Suppressor macrophage (primary cell): ENCODE results near the gene SOX13.
A peak's percentile ranks its signal among the peaks of the same experiment; 100 is the strongest.
"Not testable (repeated sequence)": the region's sequence is repeated elsewhere in the genome, so short reads cannot be mapped to it uniquely, and the experiment has no call there.

Source experiments
- DNase-seq, 4 experiments: peaks; one replicate each; pipeline ENCODE4 v3.0.0-alpha.2; 2020 to 2022

Gene SOX13

GRCh38 chr1:204087893-204088528 lies 15.1 kb downstream of the SOX13 start:
- no peak for DNase-seq

DNA sequence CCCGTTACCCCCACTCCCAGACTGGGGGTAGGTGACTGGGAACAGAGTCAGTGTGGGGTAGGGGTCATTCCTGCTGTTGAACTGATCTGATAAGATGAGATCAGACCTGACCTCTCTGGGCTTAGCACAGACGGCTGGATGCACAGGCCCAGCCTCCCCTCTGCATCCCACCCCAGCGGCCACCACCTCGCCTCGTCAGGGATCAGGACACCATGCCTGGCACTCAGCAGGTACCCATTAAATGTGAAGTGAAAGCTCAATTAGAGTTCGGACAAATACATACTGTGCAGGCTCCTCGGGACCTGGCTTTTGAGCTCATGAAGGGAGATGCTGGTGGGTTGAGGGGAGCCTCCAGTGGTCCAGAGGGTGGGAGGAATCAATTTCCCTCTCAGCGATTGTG lies 15.7 kb downstream of the SOX13 start:
- no peak for DNase-seq

DNA sequence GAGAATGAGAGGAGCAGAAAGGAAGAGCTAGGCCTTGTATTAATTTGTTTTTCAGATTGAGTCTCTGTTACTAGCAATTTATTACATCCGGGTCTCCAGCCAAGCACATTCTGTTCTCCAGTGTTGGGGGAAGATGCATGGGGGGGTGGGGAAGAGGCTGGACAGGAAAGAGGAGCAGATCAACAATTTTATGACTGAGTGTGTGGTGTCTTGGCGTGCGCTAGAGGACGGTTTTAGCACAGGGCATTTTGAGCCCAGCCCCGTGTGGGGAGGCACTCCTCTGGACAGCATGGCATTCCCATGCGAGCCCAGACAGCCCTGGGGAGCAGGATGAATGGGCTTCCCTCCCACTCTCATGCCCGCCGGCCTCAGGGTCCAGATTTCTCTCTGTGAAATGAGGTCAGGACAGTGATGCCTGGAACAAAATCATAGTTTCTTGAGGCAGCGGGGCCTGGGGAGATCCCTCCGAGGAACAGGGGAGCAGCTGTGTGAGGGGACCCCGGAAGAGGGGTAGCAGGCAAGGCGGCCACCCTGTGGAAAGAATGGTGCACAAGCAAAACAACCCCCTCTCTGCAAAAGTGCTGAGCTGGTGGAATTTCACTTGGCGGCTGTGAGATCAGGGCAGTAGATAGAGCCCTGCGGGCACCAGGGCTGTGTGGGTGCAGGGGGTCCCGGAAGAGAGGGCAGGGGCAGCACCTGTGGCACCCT lies 16.3 kb downstream of the SOX13 start:
- no peak for DNase-seq

- not testable (repeated sequence) for DNase-seq
Measured at GRCh38 chr1:204090132-204090531, 17.2 kb downstream of the SOX13 start.

DNA sequence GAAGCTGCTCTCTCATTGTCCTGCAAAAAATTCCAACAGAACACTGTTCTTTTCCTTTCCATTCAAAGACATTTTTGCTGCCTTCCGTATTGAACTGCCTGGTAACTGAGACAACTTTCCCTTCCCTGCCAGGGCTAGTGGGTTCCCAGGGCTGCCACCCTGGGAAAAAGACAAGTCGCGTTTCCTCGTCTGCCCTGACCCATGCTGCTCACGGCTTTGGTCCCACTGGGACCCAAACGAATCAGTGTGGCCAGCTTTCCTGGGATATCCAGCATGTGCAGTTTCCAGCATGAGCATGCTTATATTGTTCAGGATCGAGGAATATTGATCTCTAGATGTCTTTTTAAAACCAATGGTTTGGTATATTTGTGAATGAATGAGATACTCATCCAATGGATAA lies 18.2 kb downstream of the SOX13 start:
- DNase-seq, result no peak

GRCh38 chr1:204091787-204092312 lies 18.9 kb downstream of the SOX13 start:
- no peak for DNase-seq

DNA sequence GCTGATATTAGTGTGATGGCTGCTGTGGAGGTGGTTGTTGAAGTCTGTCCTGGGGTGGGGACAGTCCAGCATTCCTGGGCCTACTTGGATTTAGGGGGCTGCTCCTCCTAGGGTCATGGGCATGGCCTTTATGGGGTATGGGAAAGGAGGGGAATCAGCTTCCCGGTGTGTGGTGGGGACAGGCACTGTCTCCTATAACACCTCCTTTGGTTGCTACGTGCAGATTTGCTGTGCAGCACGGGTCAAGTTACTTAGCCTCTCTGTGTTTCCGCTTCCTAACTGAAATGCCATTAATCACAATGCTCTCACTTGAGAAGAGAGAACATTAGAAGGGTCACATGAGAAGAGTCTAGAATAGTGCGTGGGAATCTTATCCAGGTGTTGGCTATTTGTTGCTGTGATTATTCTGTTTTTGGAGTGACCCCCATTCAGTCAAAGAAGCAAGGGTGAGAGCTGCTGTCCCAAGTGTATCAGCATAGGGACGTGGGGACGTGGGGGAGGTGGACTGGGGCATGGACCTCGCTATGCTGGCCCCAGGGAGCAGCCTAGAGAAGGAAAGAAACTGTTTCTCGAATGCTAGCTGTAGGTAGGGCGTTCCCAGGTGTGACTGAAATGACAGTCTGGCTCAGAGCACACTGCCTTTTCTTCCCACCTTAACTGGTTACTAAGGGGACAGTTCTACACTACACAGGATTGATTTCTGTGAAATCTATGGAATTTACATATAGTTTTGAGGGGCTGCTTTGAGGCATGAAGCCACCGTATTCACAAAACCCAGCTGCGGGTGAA lies 19.9 kb downstream of the SOX13 start:
- no peak for DNase-seq

DNA sequence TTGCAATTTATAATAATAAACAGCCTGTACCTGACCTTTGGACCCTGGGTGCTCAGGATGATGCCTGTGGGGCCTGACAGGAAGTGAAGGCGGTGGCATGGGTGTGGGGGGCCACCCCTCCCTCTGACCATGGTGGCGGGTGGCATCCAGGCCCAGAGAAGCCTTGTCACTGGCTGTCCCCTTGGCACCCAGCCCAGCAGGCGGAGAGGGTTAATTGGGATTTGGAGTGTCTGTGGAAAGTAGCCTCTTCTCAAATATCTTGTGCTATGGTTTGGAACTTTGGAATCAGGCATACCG lies 20.5 kb downstream of the SOX13 start:
- peak in 1 of 4 experiments; percentile 26 for DNase-seq

DNA sequence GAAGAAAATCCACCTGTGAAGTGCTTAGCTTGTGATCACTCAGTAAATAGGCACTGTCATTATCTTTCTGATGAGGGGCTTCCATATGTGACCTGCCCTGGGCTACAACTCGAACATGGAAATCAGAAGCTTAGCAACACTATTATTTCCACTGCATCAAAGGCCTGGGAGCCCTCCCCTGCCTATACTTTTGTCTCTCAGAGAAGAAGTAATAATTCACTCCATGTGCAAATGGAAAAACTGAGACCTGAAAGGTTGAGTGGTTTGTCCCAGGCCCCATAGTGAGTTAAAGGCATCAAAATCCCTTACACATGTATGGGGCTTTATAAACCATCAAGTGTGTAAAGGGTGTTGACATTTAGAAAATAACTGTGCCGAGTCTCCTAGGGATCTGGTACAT lies 20.9 kb downstream of the SOX13 start:
- DNase-seq, result no peak

DNA sequence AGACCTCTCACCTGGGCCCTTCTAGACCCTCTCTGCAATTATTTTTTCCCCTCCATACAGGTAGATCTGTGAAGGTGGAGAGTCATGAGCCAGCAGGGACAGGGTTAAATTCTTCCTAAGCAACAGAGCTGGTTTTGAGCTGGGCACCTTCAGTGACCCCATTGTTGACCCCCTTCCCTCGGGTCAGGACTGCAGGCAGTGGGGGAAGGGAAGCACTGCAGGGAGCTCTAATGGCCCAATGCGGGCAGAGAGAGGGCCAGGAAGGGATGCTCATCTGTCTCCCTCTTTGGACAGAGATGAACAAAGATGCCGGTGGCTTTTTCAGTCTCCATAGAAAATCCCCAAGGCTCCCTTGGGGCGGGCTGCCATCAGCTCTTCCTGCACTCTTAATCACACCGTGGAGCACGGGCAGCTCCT lies 21.4 kb downstream of the SOX13 start:
- DNase-seq, result no peak

- DNase-seq, result peak in 3 of 4 experiments; percentile 31 to 62 (median 61)
Measured at GRCh38 chr1:204094856-204095634, 22.1 kb downstream of the SOX13 start.

- no peak for DNase-seq
Measured at GRCh38 chr1:204096931-204097330, 24.0 kb downstream of the SOX13 start.

GRCh38 chr1:204098683-204099082 lies 25.8 kb downstream of the SOX13 start:
- no peak for DNase-seq

- not testable (repeated sequence) for DNase-seq
Measured at GRCh38 chr1:204099754-204100153, 26.8 kb downstream of the SOX13 start.

DNA sequence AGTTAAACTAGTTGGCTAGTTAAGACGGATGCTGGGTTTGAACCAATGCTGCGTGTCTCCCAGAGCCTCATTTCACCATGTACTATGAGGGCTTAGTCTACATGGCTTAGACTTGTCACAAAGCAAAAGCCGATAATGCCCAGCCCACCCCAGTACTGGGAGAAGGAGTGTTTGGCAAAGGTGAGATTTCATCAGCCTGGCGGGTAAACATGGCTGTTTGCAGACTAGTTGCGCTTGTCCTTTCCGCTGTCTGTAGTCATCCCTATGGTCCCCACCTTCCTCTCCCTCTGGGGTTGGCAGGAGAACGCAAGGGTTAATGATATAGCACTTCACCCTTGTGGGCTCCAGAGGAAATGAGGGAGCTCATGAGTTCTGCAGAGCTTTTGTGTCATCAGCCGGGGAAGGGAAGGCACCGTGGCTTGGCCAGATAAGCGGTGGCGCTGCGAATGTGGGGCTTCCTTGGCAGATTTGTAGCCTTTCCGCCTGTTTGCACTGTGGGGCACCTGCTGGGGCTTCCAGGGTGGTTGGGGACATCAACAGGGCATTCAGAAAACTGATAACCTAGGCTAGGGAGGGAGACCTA lies 29.2 kb downstream of the SOX13 start:
- DNase-seq, result peak; percentile 30 to 60 (median 47)

DNA sequence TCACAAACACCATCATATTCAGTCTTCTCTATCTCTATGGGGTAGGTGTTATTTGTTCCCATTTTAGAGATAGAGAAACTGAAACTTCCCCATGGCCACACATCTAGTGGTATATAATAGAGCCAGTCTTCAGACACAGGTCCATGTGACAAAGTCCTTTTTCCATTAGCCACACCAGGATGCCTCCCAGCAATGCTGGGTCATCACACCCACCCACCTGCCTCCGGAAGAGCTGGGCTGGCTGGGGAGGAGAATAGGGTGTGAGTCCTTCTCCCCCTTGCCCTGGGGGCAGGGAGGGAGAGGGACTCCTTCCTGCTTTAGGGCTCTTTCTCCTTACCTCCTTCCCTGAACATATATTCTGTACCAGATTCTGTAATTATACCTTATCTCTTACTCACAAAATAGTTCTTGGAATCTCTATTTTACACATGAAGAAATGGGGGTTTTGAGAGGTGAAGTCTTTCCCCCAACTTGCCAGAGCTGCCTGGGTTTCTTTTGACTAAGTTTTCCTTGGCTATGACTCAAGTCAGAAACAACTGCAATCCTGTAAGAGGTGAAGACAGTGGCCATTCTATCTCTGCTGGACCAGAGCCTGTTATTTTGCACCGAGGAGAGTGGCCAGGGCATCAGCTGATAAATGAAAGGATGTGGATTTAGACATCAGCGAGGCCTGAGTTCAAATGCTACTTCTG lies 30.0 kb downstream of the SOX13 start:
- DNase-seq, result peak; percentile 53 to 80 (median 75)

GRCh38 chr1:204103431-204103741 lies 30.5 kb downstream of the SOX13 start:
- no peak for DNase-seq

- peak; percentile 17 to 53 (median 32) for DNase-seq
Measured at GRCh38 chr1:204104331-204105130, 31.6 kb downstream of the SOX13 start.

- DNase-seq, result no peak
Measured at GRCh38 chr1:204105131-204105515, 32.2 kb downstream of the SOX13 start.

GRCh38 chr1:204106825-204107224 lies 33.9 kb downstream of the SOX13 start:
- no peak for DNase-seq

- DNase-seq, result no peak
Measured at GRCh38 chr1:204107892-204108291, 35.0 kb downstream of the SOX13 start.
